OCI-LY7 (cell line): ENCODE measurements around the gene SFXN5. TPM values are rescaled to one million over a fixed set of nuclear protein-coding genes. Genes with fewer than 3 reads are reported as not detected.

Source experiments
- BruUV-seq: library from RNA; stranded (reverse); fragments of 400-500 nt; replicated peaks from 2 replicates; lab custom pipeline; 2021; lab: Mats Ljungman, UMichigan
- CTCF ChIA-PET: fragments of 300-600 bp; sonication (Branson Sonifier 250); formaldehyde crosslinking; loops from one replicate; lab custom pipeline; 2022; ENCODE audit warnings: antibody characterized with exemption; ENCODE audit not compliant: unreplicated experiment; lab: Charles Lee
- POLR2A ChIA-PET: fragments of 300-600 bp; sonication (Branson Sonifier 250); formaldehyde crosslinking; loops from one replicate; lab custom pipeline; 2022; ENCODE audit warnings: antibody characterized with exemption; lab: Charles Lee
- DNase-seq: peaks from one replicate; pipeline ENCODE4 v3.0.0-alpha.2; 2015; ENCODE audit warnings: low spot score
- H2AFZ ChIP-seq: fragments of 200-600 bp; sonication (generic), shearing (Covaris generic); 2 replicates; pipeline ENCODE4 v1.6.1; 2014; ENCODE audit warnings: mild to moderate bottlenecking, antibody characterized with exemption, low read length, moderate library complexity
- H3K27ac ChIP-seq: fragments of 200-600 bp; sonication (generic); 2 replicates; pipeline ENCODE4 v1.5.1; 2014; ENCODE audit warnings: mixed run types, low read depth, mild to moderate bottlenecking, moderate library complexity, low read length, inconsistent platforms; ENCODE audit not compliant: poor library complexity, severe bottlenecking
- H3K36me3 ChIP-seq: fragments of 200-600 bp; sonication (generic); 2 replicates; pipeline ENCODE4 v1.6.1; 2014; ENCODE audit warnings: mild to moderate bottlenecking, antibody characterized with exemption, low read length, moderate library complexity, mixed read lengths; ENCODE audit not compliant: insufficient read depth
- H3K4me1 ChIP-seq: fragments of 200-600 bp; sonication (generic); 2 replicates; pipeline ENCODE4 v1.5.1; 2014; ENCODE audit warnings: mild to moderate bottlenecking, low read length; ENCODE audit not compliant: insufficient read depth, poor library complexity, severe bottlenecking
- H3K4me2 ChIP-seq: fragments of 200-600 bp; sonication (generic); 2 replicates; pipeline ENCODE4 v1.6.1; 2014; ENCODE audit warnings: mild to moderate bottlenecking, low read length
- H3K4me3 ChIP-seq: fragments of 200-600 bp; sonication (generic); 2 replicates; pipeline ENCODE4 v1.5.1; 2014; ENCODE audit warnings: mild to moderate bottlenecking, low read depth, low read length; ENCODE audit not compliant: poor library complexity, severe bottlenecking
- H3K79me2 ChIP-seq: fragments of 200-600 bp; sonication (generic); 2 replicates; pipeline ENCODE4 v1.6.1; 2016; ENCODE audit warnings: low read depth, mild to moderate bottlenecking, low read length, moderate library complexity, mixed read lengths; ENCODE audit not compliant: insufficient read depth
- H3K9me2 ChIP-seq: fragments of 200-600 bp; sonication (generic); 2 replicates; pipeline ENCODE4 v1.6.1; 2016; ENCODE audit warnings: mild to moderate bottlenecking, low read length, mixed read lengths; ENCODE audit not compliant: insufficient read depth
- H3K9me3 ChIP-seq: fragments of 200-600 bp; sonication (generic); 2 replicates; pipeline ENCODE4 v1.6.1; 2014; ENCODE audit warnings: mild to moderate bottlenecking, mixed run types, low read length, mixed read lengths
- H4K20me1 ChIP-seq: fragments of 200-600 bp; sonication (generic); 2 replicates; pipeline ENCODE4 v1.6.1; 2014; ENCODE audit warnings: mild to moderate bottlenecking, antibody characterized with exemption, low read length, moderate library complexity, mixed read lengths; ENCODE audit not compliant: insufficient read depth
- EZH2phosphoT487 ChIP-seq: fragments of 200-600 bp; sonication (generic); IDR thresholded peaks from 2 replicates; pipeline ENCODE4 v1.6.1; 2018; ENCODE audit warnings: low read depth, borderline replicate concordance, mild to moderate bottlenecking, mixed run types, antibody characterized with exemption, low read length, moderate library complexity, mixed read lengths
- intact Hi-C: fragments of 100-400 bp; cut with micrococcal nuclease; formaldehyde crosslinking; loops from one replicate; pipeline ENCODE4 v1.10.0; 2022; ENCODE audit not compliant: unreplicated experiment
- total RNA-seq, 2 experiments: library from RNA; depleted of rRNA in 1 of 2; stranded (reverse); fragments of >200 nt in 1 of 2; shearing (Covaris generic) in 1 of 2; gene quantifications; 2 replicates each; pipeline ENCODE4 v1.2.3, GENCODE V29; 2014 to 2022
- TF ChIP-seq, protein P1 (sequence below): fragments of 200-600 bp; sonication (generic); conservative IDR thresholded peaks from 2 replicates; pipeline ENCODE4 v1.5.1; 2014; ENCODE audit warnings: mild to moderate bottlenecking, antibody characterized with exemption, low read length, moderate library complexity, mixed read lengths

SFXN5 gene
- total RNA-seq, 2 experiments from 2014 or later = 4.5 to 10.5 TPM

DNA sequence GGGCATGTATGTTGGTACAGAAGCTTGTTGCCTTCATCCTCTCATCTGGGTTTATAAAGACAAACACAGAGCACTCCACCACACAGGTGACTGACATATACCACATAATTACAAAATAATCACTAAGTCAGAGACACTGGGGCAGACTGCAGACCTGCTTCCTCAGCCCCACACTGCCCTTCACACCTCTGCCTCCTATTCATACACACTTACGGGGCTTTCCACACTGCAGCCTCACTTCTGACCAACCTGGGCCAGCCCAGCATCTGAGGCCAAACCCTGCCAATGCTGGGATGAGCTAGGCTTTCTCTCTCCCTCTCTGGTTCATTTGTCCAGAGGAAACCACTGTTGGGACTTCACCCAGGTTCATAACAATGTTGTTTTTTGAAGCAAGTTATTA lies 149.7 kb downstream of the SFXN5 start:
- Histone ChIP-seq H3K4me2 (no peak overlapping the region), H3K4me1 (no peaks in the 10 kb centered on the region), H3K27ac (no peak overlapping the region), H2AFZ (no peak overlapping the region), H3K4me3 (no peak overlapping the region), H3K9me3 (no peaks in the 10 kb centered on the region), H4K20me1 (peaks cover 4% of the 10 kb centered on the region; the same call in 1 of the 2 replicates), H3K36me3 (no peaks in the 10 kb centered on the region), H3K9me2 (no peaks in the 10 kb centered on the region), H3K79me2 (no peaks in the 10 kb centered on the region)
- intact Hi-C loops = no loop called here
- no TSS peak for BruUV-seq
- ChIA-PET POLR2A (no interaction called here), CTCF (no interaction called here)
- no peak for DNase-seq
- no peak for TF ChIP-seq EZH2phosphoT487
- TF ChIP-seq, protein P1, sequence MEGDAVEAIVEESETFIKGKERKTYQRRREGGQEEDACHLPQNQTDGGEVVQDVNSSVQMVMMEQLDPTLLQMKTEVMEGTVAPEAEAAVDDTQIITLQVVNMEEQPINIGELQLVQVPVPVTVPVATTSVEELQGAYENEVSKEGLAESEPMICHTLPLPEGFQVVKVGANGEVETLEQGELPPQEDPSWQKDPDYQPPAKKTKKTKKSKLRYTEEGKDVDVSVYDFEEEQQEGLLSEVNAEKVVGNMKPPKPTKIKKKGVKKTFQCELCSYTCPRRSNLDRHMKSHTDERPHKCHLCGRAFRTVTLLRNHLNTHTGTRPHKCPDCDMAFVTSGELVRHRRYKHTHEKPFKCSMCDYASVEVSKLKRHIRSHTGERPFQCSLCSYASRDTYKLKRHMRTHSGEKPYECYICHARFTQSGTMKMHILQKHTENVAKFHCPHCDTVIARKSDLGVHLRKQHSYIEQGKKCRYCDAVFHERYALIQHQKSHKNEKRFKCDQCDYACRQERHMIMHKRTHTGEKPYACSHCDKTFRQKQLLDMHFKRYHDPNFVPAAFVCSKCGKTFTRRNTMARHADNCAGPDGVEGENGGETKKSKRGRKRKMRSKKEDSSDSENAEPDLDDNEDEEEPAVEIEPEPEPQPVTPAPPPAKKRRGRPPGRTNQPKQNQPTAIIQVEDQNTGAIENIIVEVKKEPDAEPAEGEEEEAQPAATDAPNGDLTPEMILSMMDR = no peak

GRCh38 chr2:72921088-72921851 lies 150.2 kb downstream of the SFXN5 start:
- Histone ChIP-seq H3K9me2 (no peaks in the 10 kb centered on the region), H3K36me3 (no peaks in the 10 kb centered on the region), H3K79me2 (no peaks in the 10 kb centered on the region), H2AFZ (no peak overlapping the region), H3K4me3 (no peak overlapping the region), H3K9me3 (no peaks in the 10 kb centered on the region), H3K4me1 (no peaks in the 10 kb centered on the region), H3K27ac (no peak overlapping the region), H3K4me2 (no peak overlapping the region), H4K20me1 (peaks cover 4% of the 10 kb centered on the region; the same call in 1 of the 2 replicates)
- intact Hi-C loops = no loop called here
- no TSS peak for BruUV-seq
- TF ChIP-seq, protein P1 = no peak
- TF ChIP-seq EZH2phosphoT487 = no peak
- POLR2A ChIA-PET = no interaction called here
- CTCF ChIA-PET = no interaction called here
- DNase-seq = no peak
